CD4-positive, alpha-beta T cell treated with Interleukin-2 at 100 ng/mL for 4 hours (primary cell): Measurements from ENCODE around the gene SGTA.
A peak's percentile ranks its signal among the peaks of the same experiment; 100 is the strongest.

Experiments
- DNase-seq: peaks from one replicate; pipeline ENCODE4 v3.0.0-alpha.2; 2020; ENCODE audit warnings: low spot score

SGTA gene

GRCh38 chr19:2754659-2755447 is 28.2 kb downstream of the SGTA start:
- DNase-seq = no peak

GRCh38 chr19:2751438-2751830 is 31.6 kb downstream of the SGTA start:
- no peak for DNase-seq

DNA sequence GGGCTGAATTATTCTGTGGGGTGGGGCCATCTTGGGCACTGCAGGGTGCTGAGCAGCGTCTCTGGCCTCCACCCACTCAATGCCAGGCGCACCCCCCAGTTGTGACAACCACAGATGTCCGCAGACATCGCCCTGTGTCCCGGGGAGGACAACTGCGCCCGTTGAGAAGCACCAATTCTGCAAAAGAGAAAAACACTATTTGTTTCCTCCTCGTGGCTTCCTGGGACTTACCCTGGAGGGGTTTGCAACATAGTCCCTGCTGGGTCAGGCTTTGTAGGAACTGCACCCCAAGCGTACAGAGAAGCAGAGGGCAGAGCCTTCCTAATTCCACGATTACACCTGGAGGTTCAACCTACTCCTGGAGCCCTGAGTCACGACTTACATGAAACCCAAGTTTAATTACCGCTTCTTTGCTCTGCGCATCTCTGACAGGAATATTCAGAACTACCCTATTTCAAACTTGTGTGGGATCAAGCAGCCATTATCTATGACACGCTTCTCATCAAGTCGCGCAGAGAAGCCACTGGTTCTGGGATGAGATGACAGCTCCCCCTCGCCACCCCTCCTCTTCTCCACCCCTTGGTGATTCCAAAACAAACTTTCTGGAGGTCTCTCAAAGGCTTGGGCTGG is 32.1 kb downstream of the SGTA start:
- no peak for DNase-seq

- no peak for DNase-seq
These were observed 35.7 kb downstream of the SGTA start for GRCh38 chr19:2747349-2747748.

DNA sequence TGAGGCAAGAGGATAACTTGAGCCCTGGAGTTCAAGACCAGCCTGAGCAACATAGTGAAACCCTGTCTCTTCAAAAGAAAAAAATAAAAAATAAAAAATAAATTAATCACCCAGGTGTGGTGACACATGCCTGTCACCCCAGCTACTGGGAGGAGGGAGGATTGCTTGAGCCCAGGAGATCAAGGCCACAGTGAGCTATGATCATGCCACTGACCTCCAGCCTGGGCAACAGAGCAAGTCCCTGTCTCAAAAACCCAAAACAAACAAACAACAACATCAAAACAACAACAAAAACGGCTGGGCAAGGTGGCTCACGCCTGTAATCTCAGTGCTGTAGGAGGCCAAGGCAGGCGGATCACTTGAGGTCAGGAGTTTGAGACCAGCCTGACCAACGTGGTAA is 39.0 kb downstream of the SGTA start:
- no peak for DNase-seq

DNA sequence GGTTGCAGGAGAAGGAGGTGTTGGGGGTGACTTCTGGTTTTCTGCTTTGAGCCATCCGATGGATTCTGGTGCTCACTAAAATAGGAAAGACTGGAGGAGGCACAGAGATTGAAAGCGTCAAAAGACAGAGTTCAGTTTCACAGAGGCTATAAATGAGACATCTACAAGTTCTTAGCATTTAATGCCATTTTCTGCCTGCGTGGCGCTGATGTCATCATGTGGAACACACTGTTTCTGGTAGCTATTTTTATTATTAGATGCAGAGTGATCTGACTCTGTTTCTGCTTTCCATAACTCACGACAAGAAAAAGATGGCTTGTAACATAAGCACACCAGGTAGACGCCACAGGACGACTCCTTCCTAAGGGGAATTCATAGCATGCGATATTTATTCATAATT is 40.0 kb downstream of the SGTA start:
- no peak for DNase-seq

DNA sequence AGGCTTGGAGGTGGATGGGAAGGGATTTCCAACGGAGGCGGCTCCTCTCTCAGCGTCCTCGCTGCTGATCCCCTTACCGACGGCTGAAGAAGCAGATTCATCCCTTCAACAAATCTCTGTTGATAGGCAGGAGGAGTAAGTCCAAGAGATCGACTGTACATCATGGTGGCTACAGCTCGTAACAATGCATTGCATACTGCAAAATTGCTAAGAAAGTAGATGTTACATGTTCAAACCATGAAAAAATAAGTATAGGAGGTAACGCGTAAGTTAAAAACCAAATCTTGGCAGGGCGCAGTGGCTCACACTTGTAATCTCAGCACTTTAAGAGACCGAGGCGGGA is 42.8 kb downstream of the SGTA start:
- DNase-seq = no peak

DNA sequence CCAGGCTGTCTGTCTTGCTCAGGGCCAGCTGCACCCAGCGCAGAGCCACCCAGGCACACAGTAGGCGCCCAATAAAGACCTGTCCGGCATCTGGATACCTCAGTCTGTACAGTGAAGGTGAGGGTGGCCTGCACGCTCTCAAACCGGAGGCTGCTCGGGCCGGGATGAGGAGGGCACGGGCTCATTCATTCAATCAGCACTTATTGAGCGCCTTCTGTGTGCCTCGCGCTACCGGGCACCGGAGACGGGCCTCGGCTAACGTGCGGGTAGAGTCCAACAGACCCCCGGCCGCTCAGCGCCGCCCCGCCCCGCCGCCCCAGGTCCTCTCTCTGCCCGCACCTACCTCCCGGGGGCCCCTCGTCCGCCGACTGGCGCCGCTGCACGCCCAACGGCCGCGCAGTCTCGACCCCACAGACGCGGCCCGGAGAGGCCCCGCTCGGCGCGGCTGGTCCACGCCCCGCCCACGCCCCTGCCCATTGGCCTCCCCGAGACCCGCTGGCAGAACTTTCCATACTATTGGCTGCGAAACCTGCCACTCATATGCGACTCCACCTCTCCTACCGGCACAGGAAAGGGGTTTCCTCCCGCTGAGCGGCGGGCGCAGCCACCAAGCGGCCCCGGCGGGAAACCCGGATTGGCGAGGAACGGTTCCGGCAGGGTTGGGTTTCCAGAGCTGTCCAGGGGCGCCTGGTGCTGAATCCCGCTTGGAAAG is 43.3 kb downstream of the SGTA start, which contains the start of gene SLC39A3:
Gene SLC39A3 (minus strand): TSS at position 416 of the 712 bp plus-strand sequence. CDS start 2,760 bp downstream, outside the sequence.
- DNase-seq = peak; percentile 100

DNA sequence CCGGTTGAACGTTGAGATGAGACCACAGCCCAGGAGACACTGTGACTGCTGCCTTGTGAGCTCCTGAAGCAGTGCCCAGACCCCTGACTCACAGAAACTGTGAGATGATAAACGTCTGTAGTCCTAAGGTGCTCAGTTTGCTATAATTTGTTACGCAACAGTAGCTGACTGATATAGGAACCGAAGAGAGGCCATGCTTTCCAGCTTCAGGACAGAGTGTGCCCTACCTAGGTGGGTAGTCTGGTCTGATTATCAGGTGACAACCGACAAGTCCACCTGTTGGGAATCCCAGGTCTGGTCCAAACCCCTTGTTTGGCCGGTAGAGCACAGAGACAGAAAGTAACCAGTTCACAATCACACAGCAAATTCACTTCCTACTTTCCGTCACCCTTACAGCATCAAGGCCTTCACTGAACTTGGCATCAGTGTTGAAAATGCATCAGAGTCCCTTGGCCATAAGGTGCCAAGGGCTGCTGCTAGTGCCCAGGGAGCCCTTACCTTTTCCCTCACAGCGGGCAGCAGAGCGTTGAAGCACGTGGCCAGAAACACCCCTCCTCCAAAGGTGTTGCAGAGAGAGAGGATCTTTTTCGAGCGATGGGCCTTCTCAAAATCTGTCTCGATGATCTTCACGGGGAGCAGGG is 46.4 kb downstream of the SGTA start:
- DNase-seq = no peak

GRCh38 chr19:2735374-2735773 is 47.7 kb downstream of the SGTA start:
- DNase-seq = no peak

- no peak for DNase-seq
These were observed 48.3 kb downstream of the SGTA start for GRCh38 chr19:2734589-2735288.

GRCh38 chr19:2733930-2734588 is 49.0 kb downstream of the SGTA start:
- DNase-seq = no peak

DNA sequence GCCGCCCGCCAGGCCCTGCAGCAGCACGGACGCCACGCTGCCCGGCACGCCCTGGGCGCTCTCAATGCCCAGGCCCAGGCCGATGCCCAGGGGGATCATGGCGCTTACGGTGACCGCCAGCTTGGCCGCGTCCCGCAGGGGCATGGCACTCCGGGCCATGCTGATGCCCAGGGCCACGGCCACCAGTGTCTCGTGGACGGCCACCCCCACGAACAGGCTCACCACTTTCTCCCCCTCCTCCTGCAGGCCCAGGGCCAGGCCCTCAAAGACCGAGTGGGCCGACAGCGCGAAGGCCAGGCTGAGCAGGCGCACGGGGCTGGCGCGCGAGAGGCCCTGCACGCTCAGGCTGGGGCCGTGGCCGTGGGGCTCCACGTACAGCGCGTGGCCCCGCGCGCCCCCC is 50.2 kb downstream of the SGTA start:
- DNase-seq = no peak

GRCh38 chr19:2732157-2732725 is 50.8 kb downstream of the SGTA start:
- DNase-seq = no peak

DNA sequence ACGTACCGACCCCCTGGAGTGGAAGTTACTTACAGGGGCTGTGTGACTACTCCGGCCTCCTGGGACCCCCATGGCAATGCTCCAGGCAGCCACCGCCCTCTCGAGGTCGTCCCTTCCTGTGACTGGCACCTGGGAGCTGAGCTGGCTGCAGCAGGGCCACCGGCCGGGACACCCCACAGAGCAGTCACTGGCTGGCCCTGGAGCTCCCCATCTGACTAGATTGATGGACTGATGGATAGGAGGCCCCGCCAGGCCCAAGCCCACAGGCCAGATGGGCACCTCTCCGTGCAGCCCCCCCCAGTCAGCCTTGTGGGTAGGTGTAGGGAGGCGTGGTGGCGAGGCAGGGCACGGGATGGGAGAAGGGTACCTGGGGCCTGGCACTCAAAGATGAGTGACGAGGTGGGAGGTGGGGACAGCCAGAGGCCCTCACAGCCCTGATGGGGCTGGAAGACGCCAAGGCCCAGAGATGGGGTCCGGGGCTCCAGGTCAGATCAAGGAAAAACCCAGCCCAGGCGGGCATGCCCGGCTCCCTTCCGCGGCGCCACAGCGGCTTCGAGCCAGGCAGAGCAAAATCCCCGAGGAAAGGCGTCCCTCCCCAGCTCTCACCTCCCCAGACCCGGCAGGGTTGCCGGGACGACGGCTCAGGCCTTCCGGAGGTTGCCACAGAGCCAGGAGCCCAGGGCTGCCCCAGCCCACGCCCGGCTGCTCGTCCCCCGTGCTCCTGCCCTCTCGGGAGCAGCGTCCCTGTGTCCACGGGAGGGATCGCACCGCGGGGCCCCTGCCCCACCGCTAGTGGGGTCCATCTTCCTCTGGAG is 51.7 kb downstream of the SGTA start:
- no peak for DNase-seq

DNA sequence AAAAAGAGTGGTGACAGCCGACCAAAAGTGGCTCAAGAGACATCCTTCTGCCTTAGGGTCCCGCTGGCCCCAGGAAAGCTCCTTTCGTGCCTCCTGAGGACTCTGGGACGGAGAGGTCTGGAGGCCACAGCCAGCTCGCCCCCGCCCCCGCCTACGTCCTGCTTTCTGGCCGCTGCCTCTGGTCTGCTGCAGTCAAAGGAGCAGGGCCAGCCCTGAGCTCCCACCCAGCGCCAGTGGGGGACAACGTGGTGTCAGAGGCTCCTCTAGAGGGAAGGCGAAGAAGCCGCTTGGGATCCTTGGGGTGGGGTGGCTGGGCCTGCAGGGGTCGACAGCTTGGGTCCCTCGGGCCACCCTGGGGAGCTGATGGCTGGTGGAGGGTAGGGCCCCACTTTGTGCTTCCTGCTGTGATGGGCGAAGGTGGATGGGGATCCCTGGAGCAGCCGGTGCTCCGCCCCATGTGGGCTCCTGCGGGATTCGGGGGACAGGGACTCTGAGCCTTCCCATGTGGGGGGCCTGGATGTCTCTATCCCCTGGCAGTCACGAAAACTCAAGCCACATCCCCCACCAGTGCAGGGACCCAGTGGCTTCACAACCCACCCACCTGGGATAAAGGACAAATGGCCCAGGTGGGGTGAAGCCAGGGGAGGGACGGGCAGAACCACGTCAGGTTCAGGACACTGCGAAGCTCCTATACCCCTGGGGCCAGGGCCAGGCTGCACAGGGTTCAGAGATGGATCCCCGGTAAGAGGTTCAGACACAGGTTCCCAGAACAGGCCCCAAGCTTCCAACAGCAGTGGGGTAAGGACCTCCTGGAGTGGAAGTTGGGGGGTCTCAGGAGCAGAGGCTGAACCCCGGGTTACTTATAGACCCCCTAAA is 52.9 kb downstream of the SGTA start:
- no peak for DNase-seq

DNA sequence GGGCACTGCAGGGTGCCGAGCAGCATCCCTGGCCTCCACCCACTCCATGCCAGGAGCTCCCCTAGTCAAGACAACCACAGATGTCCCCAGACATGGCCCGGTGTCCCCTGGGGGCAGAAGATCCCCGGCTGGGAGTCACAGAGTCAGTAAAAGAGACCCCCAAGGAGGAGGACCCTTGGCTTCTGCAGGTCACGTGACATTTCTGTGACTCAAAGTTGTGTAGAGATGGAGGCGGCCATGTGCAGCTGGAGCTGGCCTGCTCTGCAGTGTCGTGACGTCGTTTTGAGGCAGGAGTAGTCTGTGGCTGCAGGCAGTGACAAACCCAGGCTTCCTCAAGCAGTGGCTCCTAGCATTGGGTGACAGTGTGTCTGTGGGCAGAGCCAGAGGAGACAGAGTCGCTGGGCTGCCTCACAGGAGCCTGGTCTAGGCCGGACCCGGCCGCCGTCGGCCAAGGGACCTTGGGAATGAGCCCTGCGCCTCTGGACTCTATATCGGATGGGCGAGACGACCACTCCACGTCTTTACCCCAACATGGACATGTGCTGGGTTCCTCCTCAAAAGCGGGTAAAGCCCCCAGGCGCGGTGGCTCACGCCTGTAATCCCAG is 54.2 kb downstream of the SGTA start:
- DNase-seq = no peak

- DNase-seq = no peak
These were observed 55.5 kb downstream of the SGTA start for GRCh38 chr19:2727640-2727944.
